Activated CD8-positive, alpha-beta memory T cell treated with anti-CD3 and anti-CD28 coated beads for 36 hours (primary cell): Measurements from ENCODE around the gene GFRAL. TPM values are rescaled to one million over a fixed set of nuclear protein-coding genes. Genes with fewer than 3 reads are reported as not detected.

Source experiments
- CTCF ChIA-PET: fragments of 350-600 bp; sonication (Branson Sonifier 250); formaldehyde crosslinking; loops from one replicate; lab custom pipeline; 2021; ENCODE audit warnings: antibody characterized with exemption; lab: Charles Lee
- POLR2A ChIA-PET: fragments of 350-600 bp; sonication (Branson Sonifier 250); formaldehyde crosslinking; loops from one replicate; lab custom pipeline; 2021; ENCODE audit warnings: antibody characterized with exemption; lab: Charles Lee
- total RNA-seq, 2 experiments: library from RNA; stranded (reverse); gene quantifications; one replicate each; pipeline ENCODE4 v1.2.3, GENCODE V29; 2021

GFRAL gene
- total RNA-seq, 2 experiments from 2014 or later = not detected

DNA sequence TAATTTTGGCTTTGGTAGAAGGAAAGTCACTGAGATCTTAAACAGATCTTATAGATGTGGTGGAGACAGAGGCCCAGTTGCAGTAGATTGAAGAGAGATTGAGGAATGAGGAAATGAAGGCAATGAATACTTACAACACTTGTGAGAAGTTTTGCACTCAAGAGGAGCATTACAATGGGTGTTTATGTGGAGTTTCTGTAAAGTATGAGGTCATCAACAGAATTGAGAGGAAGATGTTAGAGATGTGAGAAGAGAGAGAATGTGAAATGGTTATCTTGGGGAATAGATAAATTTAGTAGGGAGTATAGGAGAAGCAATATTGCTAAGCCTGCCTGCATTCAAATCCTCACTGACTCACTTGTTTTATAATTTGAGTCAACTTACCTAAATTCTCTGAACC lies 83.4 kb downstream of the GFRAL start:
- ChIA-PET CTCF (no interaction called here), POLR2A (no interaction called here)

GRCh38 chr6:55423933-55424332 lies 96.7 kb downstream of the GFRAL start:
- ChIA-PET POLR2A (no interaction called here), CTCF (no interaction called here)

DNA sequence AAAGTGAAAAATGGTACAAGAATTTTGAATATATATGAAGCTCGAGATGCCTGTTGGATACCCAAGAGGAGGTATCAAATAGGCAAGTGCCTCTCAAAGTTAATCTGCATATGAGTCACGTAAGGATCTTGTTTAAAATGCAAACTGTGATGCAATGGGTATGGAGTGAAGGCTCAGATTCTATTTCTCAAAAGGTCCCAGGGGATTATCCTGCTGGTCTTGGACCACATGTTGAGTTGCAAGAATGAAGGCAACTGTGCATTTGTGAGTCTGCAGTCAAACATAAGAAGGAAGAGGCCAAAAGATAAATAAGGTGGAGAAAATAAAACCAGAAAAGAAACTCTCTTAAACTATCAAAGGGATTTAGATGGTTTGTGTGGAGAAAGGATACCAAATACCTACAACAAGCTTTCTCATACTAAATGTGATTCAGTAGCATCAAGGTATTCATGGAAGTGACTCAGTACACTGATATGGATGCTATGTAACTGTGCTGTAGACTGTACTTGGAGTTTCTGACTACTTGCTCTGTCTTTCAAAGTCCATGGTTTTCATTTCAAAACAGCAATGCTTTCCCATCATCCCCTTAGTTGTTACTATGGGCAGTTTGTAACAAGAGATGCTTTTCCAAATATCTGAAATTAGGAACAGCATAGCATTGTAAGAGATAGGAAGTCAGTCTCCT lies 106.3 kb downstream of the GFRAL start:
- CTCF ChIA-PET = no interaction called here
- POLR2A ChIA-PET = no interaction called here

DNA sequence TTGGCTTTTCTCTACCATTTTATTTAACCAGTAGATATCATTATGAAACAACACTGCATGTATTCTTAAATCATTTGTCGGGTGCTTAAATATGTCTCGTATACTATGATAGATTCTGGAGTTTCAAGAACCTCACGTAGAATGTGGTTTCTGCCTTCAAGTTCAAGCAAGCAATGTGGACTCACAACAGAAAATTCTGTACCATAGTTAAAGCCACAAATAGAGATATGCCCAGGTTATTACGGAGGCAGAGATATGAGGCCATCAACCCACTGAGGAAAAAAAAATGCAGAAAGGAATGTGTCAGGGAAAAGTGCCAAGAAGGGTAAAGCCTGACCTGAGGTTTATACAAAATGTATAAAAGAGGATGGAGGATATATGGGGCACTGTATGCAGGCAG lies 109.9 kb downstream of the GFRAL start:
- ChIA-PET CTCF (no interaction called here), POLR2A (no interaction called here)

DNA sequence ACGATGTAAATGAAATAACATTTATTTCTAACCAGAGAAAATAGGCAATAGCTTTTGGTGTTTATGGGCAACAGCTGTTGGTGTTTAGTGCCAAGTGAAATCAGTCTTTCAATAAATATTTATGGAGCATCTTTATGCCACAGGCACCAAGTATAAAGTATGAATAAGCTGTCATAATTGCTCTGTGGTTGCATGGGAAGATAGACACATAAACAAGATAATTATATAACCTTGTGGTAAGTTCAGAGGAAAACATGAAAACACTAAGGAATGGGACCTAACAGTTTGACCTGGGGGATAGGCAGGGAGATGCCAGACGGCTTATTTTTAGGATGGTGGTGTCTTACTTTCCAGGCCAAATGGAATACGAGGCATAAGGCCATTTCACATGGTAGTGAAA lies 110.9 kb downstream of the GFRAL start:
- ChIA-PET CTCF (no interaction called here), POLR2A (no interaction called here)

DNA sequence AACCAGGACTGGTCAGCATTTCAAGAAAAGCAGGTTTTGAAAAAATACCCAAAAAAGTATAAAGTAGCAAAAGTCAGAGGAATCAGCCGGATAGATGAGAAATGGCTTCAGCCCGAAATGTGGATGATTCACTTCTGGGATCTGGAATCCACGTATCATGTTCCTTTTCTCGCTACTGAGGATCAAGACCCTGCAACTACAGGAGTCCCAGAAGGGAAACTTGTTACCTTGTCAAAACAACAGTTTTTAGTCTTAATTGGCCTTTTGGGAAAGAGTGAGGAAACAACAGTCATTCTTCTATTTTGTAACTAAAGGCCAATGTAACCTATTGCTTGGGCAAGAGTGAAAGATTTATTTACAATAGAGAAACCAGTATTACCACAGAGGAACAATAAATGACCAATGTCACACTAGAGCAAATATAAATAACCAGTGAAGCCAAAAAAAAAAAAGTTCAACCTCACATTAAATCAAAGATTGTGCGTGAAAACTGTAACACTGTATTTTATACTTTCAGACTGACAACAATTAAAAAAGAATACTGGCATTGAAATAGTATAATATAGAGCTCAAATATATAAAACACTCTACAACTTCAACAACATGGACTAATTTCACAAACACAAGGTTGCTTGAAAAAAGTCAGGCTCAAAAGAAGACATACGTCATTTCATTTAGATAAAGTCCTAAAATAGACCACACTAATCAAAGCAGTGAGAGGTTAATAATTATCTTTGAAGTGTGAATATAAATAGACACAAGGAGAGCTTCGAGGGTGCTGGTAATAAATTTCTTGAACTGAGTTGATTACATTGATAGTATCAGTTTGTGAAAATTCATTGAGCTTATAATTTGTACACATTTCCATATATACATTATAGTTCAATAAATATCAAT lies 116.2 kb downstream of the GFRAL start:
- ChIA-PET POLR2A (no interaction called here), CTCF (interaction anchor here (0.9 kb wide), 1 partner anchor 9 kb away, joined by 3 read pairs; no protein-coding TSS in a partner anchor)

DNA sequence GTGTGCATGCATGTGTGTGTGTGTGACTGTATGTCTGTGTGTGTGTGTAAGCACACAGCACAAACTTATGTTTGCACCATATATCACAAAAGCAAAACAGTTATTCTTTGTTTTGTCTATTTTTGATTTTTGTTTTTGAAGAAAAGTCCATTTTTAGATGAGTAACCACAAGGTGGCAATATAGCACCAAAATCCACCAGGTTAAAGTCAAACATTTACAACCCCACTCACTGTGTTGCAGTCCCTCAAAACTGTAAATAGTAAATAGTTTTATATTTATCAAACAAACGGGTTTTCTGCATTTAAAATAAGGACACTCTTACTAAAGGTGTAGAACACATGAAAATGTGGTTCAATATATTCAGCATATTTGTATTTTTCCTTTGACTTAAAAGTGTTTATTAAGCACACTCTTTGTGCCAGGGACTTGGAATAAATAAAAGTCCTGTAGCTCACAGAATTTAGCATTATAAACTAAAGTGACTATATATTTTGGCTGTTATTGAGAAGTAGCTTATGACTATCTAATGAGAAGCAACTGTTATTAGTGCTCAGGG lies 118.5 kb downstream of the GFRAL start:
- CTCF ChIA-PET = no interaction called here
- POLR2A ChIA-PET = no interaction called here

DNA sequence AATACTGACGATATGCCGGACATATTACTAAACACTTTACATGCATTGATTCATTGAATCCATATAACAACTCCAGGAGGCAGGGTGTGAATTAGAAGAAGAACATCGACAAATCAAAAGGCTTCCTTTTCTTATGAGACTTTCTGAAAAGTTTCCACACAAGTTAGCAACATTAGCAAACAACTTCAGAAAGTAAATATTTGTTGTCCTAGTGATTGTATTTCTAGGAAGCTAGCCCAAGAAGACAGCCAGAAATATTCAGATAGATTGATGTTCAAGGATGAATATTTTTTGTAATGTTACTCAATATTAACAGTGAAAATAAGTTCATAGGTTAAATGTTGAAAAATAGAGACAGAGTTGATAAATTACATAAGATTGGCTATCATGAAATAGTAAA lies 120.6 kb downstream of the GFRAL start:
- POLR2A ChIA-PET = no interaction called here
- CTCF ChIA-PET = no interaction called here

DNA sequence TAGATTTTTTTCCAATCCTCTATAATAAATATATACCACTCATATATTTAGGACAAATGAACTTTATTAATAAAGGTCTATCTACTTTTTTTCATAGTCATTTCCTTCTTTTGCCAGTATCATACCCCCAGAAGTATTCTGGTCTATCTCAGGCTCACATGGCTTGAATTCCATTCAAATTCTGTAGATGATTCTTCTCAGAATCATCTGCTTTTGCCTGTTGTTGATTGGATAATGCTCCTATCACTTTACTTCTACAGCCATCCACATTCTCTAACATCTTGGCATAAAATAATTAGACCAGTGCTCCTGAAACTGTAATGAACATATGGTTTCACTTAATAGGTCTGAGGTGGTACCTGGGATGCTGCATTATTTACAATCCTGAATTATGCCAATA lies 121.2 kb downstream of the GFRAL start:
- POLR2A ChIA-PET = no interaction called here
- CTCF ChIA-PET = no interaction called here

DNA sequence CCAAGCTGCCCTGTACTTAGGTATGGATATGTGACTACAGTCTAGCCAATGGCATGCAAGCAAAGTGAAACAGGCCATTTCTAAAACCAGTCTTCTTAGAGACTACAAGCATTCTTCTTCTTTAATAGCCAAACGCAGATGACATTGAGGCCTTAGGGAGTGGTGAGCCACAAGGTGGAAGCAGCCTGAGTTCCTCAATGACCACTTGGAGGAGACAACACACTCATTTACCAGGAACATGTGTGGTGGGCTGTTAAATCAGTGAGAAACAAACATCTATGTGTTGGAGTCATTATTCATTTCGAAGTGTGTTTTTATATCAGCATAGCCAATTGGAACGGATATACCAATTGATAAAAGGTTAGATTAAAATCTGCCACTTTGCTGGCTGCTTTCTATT lies 122.0 kb downstream of the GFRAL start:
- ChIA-PET CTCF (no interaction called here), POLR2A (no interaction called here)

DNA sequence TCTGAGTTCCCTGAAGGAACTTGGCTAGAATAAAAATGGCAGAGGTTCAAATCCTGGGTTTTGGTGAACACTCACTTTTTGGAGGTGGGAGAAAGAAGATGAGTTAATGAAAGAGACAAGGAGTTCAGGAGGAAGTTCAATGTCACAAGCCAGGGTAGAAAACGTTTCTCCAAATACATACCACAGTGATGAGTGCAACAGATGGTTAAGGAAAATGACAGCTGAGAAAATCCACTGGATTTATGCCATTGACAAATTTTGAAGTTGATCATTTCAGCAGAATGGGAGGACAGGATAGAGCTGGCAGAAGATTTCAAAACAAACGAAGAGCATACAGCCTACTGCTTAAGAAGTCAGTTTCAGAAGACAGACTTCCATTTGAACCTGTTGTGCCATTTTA lies 122.7 kb downstream of the GFRAL start:
- POLR2A ChIA-PET = no interaction called here
- CTCF ChIA-PET = no interaction called here

Other genes starting within 250 kb of the GFRAL start
- not detected for gene HCRTR2, start 153.0 kb upstream of the GFRAL start, total RNA-seq